ENCODE measurements around the gene ADARB2. TPM values are rescaled to one million over a fixed set of nuclear protein-coding genes. Genes with fewer than 3 reads are reported as not detected.

ADARB2 gene
- total and polyA plus RNA-seq, 3 donors from 2014 or later = 8.5 to 13.0 (median 10.4) TPM

DNA sequence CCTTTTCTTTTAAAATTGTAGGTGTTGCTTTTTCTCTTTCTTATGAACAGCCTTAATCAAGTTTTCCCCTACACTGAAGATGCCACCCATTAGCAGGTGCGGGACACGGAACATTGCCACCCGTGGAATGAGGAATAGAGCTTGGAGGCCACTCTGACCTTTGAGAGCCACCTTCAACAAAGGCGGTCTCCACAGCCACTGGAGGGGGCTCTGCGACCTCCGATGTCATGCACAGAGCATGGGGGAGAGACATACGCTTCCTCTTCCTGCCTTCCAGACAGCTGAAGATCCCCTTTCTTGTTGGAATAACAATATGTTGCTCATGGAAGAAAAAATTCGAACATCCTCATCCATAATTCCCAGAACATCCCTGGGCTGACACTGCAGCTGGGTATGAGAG, 39.1 kb downstream of the ADARB2 start:
- Histone ChIP-seq H3K4me3 (no peak overlapping the region), H3K27ac (no peak overlapping the region), H3K27me3 (no peaks in the 10 kb centered on the region), H3K36me3 (ENCODE audit: low read depth, missing control alignments) (no peaks in the 10 kb centered on the region), H3K4me1 (no peaks in the 10 kb centered on the region), H3K9me3 (no peaks in the 10 kb centered on the region)
- 86 to 88% methylated on average over 8 of the region's 8 CpGs for WGBS, 2 donors
- DNase-seq = no peak
- TF ChIP-seq, protein P1, sequence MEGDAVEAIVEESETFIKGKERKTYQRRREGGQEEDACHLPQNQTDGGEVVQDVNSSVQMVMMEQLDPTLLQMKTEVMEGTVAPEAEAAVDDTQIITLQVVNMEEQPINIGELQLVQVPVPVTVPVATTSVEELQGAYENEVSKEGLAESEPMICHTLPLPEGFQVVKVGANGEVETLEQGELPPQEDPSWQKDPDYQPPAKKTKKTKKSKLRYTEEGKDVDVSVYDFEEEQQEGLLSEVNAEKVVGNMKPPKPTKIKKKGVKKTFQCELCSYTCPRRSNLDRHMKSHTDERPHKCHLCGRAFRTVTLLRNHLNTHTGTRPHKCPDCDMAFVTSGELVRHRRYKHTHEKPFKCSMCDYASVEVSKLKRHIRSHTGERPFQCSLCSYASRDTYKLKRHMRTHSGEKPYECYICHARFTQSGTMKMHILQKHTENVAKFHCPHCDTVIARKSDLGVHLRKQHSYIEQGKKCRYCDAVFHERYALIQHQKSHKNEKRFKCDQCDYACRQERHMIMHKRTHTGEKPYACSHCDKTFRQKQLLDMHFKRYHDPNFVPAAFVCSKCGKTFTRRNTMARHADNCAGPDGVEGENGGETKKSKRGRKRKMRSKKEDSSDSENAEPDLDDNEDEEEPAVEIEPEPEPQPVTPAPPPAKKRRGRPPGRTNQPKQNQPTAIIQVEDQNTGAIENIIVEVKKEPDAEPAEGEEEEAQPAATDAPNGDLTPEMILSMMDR (IDR thresholded peaks at IDR 0.05) = no peak
- TF ChIP-seq POLR2A (IDR thresholded peaks at IDR 0.05) = no peak
- intact Hi-C loops (cut with DNase I; ENCODE audit: low total_unique reads) = no loop called here

DNA sequence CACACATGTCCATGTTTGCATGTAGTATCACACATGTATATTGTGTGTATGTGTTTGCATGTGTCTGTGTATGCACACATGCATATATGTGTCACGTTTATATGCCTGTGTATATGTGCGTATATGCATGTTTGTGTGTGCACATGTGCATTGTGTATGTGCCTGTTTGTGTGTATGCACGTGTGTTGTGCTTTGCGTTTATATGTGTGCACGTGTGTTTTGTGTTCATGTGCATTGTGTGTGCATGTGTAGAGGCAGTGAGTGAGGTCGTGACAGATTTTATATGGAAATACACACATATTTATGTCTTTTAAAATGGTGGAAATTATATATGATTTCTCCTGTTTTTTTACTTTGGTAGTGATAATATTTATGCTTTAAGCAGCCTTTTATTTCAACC, 41.2 kb downstream of the ADARB2 start:
- no peaks in the 10 kb centered on the region for H3K4me1 ChIP-seq
- intact Hi-C loops (cut with DNase I; ENCODE audit: low total_unique reads) = no loop called here
- H3K27ac ChIP-seq = no peak overlapping the region
- no peaks in the 10 kb centered on the region for H3K9me3 ChIP-seq
- H3K4me3 ChIP-seq = no peak overlapping the region
- H3K36me3 ChIP-seq (ENCODE audit: low read depth, missing control alignments) = no peaks in the 10 kb centered on the region
- 89 to 94% methylated on average over 6 of the region's 6 CpGs for WGBS, 2 donors
- DNase-seq = no peak
- TF ChIP-seq, protein P1 (IDR thresholded peaks at IDR 0.05) = no peak
- TF ChIP-seq POLR2A (IDR thresholded peaks at IDR 0.05) = no peak
- no peaks in the 10 kb centered on the region for H3K27me3 ChIP-seq

DNA sequence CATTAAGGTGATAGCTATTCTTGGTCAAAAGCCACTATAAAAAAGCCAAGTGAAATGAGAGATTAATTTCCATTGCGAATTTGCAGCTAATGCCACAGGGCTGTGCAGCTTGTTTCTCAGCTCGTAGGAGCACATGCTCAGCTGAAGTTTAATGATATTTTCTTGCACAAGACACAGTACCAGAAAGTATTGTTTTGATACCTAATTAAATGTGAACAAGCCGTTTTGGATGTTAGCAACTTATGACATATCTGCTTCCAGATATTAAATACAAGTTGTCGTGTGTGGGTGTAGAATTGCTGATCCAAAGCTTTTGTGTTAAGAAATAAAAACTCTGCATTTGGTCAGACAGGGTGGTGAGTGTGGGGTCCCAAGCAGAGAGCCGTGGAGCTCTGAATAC, 47.2 kb downstream of the ADARB2 start:
- no peak overlapping the region for H3K27ac ChIP-seq
- no peak overlapping the region for H3K4me3 ChIP-seq
- H3K36me3 ChIP-seq (ENCODE audit: low read depth, missing control alignments) = no peaks in the 10 kb centered on the region
- no peaks in the 10 kb centered on the region for H3K9me3 ChIP-seq
- no peaks in the 10 kb centered on the region for H3K4me1 ChIP-seq
- intact Hi-C loops (cut with DNase I; ENCODE audit: low total_unique reads) = no loop called here
- WGBS, 2 donors = 69 to 74% methylated on average over 5 of the region's 5 CpGs
- H3K27me3 ChIP-seq = no peaks in the 10 kb centered on the region
- DNase-seq = no peak
- TF ChIP-seq POLR2A (IDR thresholded peaks at IDR 0.05) = no peak
- TF ChIP-seq, protein P1 (IDR thresholded peaks at IDR 0.05) = no peak

DNA sequence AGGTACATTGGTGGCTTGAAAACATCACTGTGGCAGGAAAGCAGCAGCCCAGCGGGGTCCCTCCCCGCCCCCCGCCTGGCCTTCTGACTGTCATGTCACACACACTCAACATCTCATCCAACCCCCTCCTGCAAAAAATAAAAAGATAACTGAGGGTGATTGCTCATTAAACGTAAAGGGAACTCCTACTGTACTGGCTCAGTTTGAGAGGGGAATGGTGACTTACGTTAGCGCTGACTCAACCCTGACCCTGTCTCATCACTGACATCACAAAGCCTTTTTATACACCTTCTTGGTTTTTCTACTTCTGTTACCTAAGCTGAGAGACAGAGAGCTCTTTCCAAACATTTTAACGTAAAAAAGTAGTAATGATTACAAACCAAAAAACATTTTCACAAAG, 48.8 kb downstream of the ADARB2 start:
- H3K4me3 ChIP-seq = no peak overlapping the region
- H3K4me1 ChIP-seq = no peaks in the 10 kb centered on the region
- intact Hi-C loops (cut with DNase I; ENCODE audit: low total_unique reads) = no loop called here
- H3K9me3 ChIP-seq = no peaks in the 10 kb centered on the region
- no peaks in the 10 kb centered on the region for H3K27me3 ChIP-seq
- H3K27ac ChIP-seq = no peak overlapping the region
- H3K36me3 ChIP-seq (ENCODE audit: low read depth, missing control alignments) = no peaks in the 10 kb centered on the region
- DNase-seq = no peak
- 80 to 82% methylated on average over 7 of the region's 7 CpGs for WGBS, 2 donors
- no peak for TF ChIP-seq POLR2A (IDR thresholded peaks at IDR 0.05)
- TF ChIP-seq, protein P1 (IDR thresholded peaks at IDR 0.05) = no peak

DNA sequence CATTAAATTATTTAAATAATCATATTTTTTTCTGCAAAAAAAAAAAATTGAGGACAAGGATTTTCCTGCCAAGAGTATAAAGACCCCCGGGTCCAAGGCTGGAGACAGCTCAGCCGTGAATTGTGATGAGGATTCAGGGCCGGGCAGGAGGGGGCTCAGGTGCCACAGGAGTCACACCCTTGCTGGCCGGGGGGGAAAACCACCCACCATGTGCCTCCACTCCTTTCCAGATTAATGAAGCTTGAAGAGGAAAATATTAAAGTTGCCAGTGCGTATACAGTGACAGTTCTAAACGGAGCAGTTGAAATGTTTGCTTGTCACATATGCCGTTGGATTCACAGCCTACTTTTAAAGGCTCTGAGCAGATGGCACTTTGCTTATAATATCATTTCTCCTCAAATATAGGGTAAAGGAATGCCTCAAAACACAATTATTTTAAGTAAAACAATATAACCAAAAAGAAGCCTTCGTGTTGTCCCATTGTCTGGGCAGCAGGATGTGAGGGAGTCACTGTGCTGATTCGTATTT, 49.6 kb downstream of the ADARB2 start:
- TF ChIP-seq, protein P1 (IDR thresholded peaks at IDR 0.05) = no peak
- TF ChIP-seq POLR2A (IDR thresholded peaks at IDR 0.05) = no peak
- DNase-seq = no peak
- Histone ChIP-seq H3K4me3 (no peak overlapping the region), H3K27ac (no peak overlapping the region), H3K4me1 (no peaks in the 10 kb centered on the region), H3K9me3 (no peaks in the 10 kb centered on the region), H3K36me3 (ENCODE audit: low read depth, missing control alignments) (no peaks in the 10 kb centered on the region), H3K27me3 (no peaks in the 10 kb centered on the region)
- intact Hi-C loops (cut with DNase I; ENCODE audit: low total_unique reads) = no loop called here
- WGBS, 2 donors = 80 to 89% methylated on average over 9 of the region's 9 CpGs

All from testis (tissue), 3 donors.